Cardiac muscle cell (in vitro differentiated cells and primary cell): ENCODE data around the gene KCNC1. TPM values are rescaled to one million over a fixed set of nuclear protein-coding genes. Genes with fewer than 3 reads are reported as not detected.

ENCODE experiments used
- DNase-seq, 2 donors: peaks; one replicate each; pipeline versions ENCODE4 v3.0.0 to v3.0.0-alpha.2; 2010 to 2017; ENCODE audit warnings: low read depth in 1 of 2, low spot score in 1 of 2
- H3K27ac ChIP-seq: fragments of 200-600 bp; sonication (generic); 2 replicates; pipeline ENCODE4 v1.5.1; 2016
- H3K27me3 ChIP-seq: fragments of 200-600 bp; sonication (generic); 2 replicates; pipeline ENCODE4 v1.6.0; 2016; ENCODE audit warnings: control low read depth
- H3K36me3 ChIP-seq: fragments of 200-600 bp; sonication (generic); 2 replicates; pipeline ENCODE4 v1.5.1; 2016; ENCODE audit warnings: control low read depth
- H3K4me1 ChIP-seq: fragments of 200-600 bp; sonication (generic); 2 replicates; pipeline ENCODE4 v1.8.1; 2017; ENCODE audit warnings: low read depth, mild to moderate bottlenecking, mixed run types
- H3K4me3 ChIP-seq: fragments of 200-600 bp; sonication (generic); 2 replicates; pipeline ENCODE4 v1.5.1; 2016; ENCODE audit warnings: mild to moderate bottlenecking
- H3K9me3 ChIP-seq: fragments of 200-600 bp; sonication (generic); 2 replicates; pipeline ENCODE4 v1.5.1; 2017; ENCODE audit warnings: low read depth, mild to moderate bottlenecking, control low read depth
- polyA plus RNA-seq: library from polyadenylated mRNA; unstranded; fragments of >200 nt; fragmentation: Nextera tagmentation; extraction: Ambion mirVana; gene quantifications from 2 replicates; pipeline ENCODE4 v1.2.1, GENCODE V29; 2016
- total RNA-seq: library from RNA; depleted of rRNA; stranded (reverse); fragments of >200 nt; gene quantifications from 2 replicates; pipeline ENCODE4 v1.2.3, GENCODE V29; 2016
- TF ChIP-seq, protein P1 (sequence below): IDR thresholded peaks from 2 replicates; pipeline ENCODE4 v1.5.1; 2012; ENCODE audit warnings: low read depth, mild to moderate bottlenecking, low read length

Gene KCNC1
- total and polyA plus RNA-seq, 2 experiments from 2014 or later = 0.46 TPM; not detected in 1

DNA sequence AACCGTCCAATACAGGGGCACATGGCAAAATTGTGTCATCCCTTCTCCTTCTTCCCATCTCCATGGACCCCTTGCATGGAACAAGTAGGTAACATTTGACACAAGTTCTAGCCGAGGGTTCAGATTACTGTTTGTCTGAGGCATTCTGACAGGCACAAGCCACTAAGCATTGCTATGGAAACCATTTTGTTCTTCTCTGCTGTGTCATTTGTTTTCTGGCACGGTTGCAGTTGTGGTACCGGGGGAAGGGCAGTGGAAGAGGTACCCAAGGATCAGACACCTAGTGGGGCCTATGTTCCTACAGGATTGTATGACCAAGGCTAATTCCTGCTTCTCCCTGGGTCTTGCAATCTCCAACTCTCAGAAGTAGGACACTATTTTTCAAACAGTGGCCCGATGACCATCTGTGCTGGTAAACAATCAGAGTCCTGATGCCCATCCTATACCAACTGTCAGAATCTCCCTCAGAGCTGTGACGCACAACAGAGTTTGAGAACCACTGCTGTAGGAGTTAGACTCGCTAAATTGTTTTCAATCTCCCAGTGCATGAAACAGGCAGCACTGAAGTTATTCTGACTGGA is 69.3 kb downstream of the KCNC1 start:
- Histone ChIP-seq H3K4me1 (no peaks in the 10 kb centered on the region), H3K36me3 (no peaks in the 10 kb centered on the region), H3K9me3 (no peaks in the 10 kb centered on the region), H3K27ac (no peak overlapping the region), H3K27me3 (no peaks in the 10 kb centered on the region), H3K4me3 (no peak overlapping the region)
- TF ChIP-seq, protein P1, sequence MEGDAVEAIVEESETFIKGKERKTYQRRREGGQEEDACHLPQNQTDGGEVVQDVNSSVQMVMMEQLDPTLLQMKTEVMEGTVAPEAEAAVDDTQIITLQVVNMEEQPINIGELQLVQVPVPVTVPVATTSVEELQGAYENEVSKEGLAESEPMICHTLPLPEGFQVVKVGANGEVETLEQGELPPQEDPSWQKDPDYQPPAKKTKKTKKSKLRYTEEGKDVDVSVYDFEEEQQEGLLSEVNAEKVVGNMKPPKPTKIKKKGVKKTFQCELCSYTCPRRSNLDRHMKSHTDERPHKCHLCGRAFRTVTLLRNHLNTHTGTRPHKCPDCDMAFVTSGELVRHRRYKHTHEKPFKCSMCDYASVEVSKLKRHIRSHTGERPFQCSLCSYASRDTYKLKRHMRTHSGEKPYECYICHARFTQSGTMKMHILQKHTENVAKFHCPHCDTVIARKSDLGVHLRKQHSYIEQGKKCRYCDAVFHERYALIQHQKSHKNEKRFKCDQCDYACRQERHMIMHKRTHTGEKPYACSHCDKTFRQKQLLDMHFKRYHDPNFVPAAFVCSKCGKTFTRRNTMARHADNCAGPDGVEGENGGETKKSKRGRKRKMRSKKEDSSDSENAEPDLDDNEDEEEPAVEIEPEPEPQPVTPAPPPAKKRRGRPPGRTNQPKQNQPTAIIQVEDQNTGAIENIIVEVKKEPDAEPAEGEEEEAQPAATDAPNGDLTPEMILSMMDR = no peak
- no peak for DNase-seq

DNA sequence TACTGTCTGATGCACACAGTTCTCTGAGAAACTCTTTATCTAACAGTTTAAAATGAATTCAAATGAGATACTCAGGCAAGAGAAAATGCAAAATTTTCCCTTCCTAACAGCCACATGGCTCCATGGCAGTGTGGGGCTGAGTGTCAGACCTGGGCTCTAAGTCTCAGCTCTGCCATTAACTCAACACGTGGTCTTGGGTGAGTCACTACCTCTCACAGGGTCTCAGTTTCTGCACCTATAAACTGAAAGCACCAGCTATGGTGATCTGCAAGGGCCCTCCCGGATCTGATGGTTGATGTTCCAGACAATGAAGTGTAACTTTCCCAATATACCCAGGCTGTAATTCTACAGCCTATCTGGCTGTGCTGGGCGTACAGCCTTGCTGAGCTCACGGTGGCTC is 70.5 kb downstream of the KCNC1 start:
- no peaks in the 10 kb centered on the region for H3K4me1 ChIP-seq
- H3K27ac ChIP-seq = no peak overlapping the region
- TF ChIP-seq, protein P1 = no peak
- H3K4me3 ChIP-seq = no peak overlapping the region
- no peaks in the 10 kb centered on the region for H3K9me3 ChIP-seq
- H3K36me3 ChIP-seq = no peaks in the 10 kb centered on the region
- DNase-seq = no peak
- H3K27me3 ChIP-seq = no peaks in the 10 kb centered on the region

DNA sequence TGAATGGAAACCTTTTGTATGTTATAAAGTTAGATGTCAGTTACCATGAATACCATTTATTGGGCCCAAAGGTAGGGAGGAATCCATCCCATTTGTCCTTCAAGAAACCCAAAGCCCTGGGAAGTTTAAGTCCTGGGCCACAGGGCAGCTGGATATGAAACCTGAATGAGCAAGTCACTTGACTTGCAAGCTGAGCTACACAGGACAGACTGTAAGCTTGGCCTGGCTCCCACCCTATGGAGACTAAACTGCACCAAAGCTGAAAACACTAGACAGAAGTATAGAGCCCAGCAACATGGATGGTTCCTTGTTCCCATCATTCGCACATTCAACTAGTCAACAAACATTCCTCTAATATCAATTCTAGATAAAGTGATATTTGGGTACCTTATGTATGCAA is 71.3 kb downstream of the KCNC1 start:
- H3K27ac ChIP-seq = no peak overlapping the region
- H3K4me1 ChIP-seq = peaks cover 7% of the 10 kb centered on the region
- TF ChIP-seq, protein P1 = no peak
- no peak overlapping the region for H3K4me3 ChIP-seq
- no peaks in the 10 kb centered on the region for H3K27me3 ChIP-seq
- no peak for DNase-seq
- no peaks in the 10 kb centered on the region for H3K36me3 ChIP-seq
- H3K9me3 ChIP-seq = no peaks in the 10 kb centered on the region

DNA sequence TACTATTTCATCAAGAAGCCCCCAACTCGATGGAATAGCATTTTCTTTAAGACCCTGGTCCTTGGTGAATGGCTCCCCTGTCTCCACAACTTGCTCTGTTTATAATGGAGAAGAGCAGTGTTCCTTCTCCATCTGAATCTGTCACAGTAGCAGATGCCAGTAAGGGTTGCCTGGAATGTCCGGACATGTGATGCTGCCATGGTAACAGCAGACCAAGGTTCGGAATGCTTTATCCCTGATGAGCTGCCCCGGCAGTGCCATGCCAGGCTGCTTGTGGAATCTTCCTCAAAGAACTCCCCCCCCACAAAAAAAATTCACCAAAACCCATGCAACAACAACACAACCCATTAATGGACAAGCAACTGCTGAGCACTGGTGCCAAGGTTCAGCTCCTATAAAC is 72.5 kb downstream of the KCNC1 start:
- H3K9me3 ChIP-seq = no peaks in the 10 kb centered on the region
- no peak overlapping the region for H3K27ac ChIP-seq
- no peak for DNase-seq
- no peaks in the 10 kb centered on the region for H3K36me3 ChIP-seq
- no peak overlapping the region for H3K4me3 ChIP-seq
- no peaks in the 10 kb centered on the region for H3K27me3 ChIP-seq
- H3K4me1 ChIP-seq = peaks cover 17% of the 10 kb centered on the region
- TF ChIP-seq, protein P1 = no peak

DNA sequence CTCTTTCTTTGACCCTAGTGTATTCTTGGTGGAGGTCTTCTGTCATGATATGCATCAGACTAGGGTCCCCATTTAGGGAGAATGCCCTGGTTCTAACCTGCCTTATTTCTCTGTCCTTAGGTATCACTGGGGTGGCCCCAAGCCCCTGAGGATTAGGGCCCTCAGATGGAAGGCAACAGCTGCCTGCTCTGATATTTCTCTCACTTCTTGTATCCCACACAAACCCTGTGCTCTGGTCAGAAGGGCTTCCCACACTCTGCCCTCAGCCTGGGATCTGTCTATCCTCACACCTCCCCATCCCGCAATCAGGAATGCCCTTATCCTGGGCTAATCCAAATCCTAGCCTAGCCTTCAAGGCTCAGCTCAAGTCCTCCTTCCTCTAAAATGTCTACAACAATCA is 75.5 kb downstream of the KCNC1 start:
- no peak overlapping the region for H3K4me3 ChIP-seq
- no peaks in the 10 kb centered on the region for H3K9me3 ChIP-seq
- peaks cover 19% of the 10 kb centered on the region for H3K4me1 ChIP-seq
- H3K36me3 ChIP-seq = no peaks in the 10 kb centered on the region
- no peaks in the 10 kb centered on the region for H3K27me3 ChIP-seq
- TF ChIP-seq, protein P1 = no peak
- no peak overlapping the region for H3K27ac ChIP-seq
- no peak for DNase-seq
